Central memory CD8-positive, alpha-beta T cell (primary cell): Measurements from ENCODE around the gene KRTAP9-2.
"Not testable (repeated sequence)": the region's sequence is repeated elsewhere in the genome, so short reads cannot be mapped to it uniquely, and the experiment has no call there.

Source experiments
- ATAC-seq: fragments of 150-1000 bp; cut with Tn5 transposase; replicated peaks from 2 replicates; pipeline ENCODE4 v1.10.0; 2022; ENCODE audit warnings: mild to moderate bottlenecking, moderate FRiP score, moderate number of reproducible peaks; ENCODE audit not compliant: poor library complexity, severe bottlenecking; ENCODE audit errors: extremely low read depth
- DNase-seq, 2 donors: peaks; one replicate each; pipeline ENCODE4 v3.0.0; 2021; ENCODE audit warnings: low spot score in 2 of 2
- H3K27ac Mint-ChIP-seq: one replicate; pipeline ENCODE4 v1.8.0; 2022; ENCODE audit warnings: low read depth, mild to moderate bottlenecking, moderate library complexity, mixed read lengths
- H3K27me3 Mint-ChIP-seq: one replicate; pipeline ENCODE4 v1.8.0; 2022; ENCODE audit warnings: mixed read lengths
- H3K36me3 Mint-ChIP-seq: one replicate; pipeline ENCODE4 v1.8.0; 2022; ENCODE audit warnings: mild to moderate bottlenecking, moderate library complexity, mixed read lengths; ENCODE audit not compliant: insufficient read depth
- H3K4me1 Mint-ChIP-seq: one replicate; pipeline ENCODE4 v1.8.0; 2022; ENCODE audit warnings: mixed read lengths
- H3K4me3 Mint-ChIP-seq: one replicate; pipeline ENCODE4 v1.8.0; 2022; ENCODE audit warnings: mild to moderate bottlenecking, moderate library complexity, mixed read lengths
- H3K9me3 Mint-ChIP-seq: one replicate; pipeline ENCODE4 v1.8.0; 2022; ENCODE audit warnings: mixed read lengths

Gene KRTAP9-2

DNA sequence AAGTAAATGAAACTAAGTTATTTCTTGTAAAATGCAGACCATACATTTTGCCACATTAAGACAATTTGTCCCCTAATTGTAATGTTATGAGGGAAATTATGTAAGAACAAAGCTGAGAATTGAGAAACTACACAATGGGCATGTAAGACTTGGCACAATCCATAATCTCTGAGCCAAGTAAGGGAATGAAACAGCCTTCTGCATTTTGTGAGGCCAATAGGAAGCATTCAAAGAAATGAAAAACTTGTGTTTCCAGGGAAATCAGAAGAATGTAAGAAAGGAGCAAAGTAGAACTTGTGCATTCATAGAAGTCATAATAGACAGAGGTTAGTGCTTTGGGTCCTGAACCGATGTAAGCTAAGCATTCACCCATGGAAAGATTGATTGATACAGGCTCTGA is 24.8 kb downstream of the KRTAP9-2 start:
- Mint-ChIP-seq H3K27ac (no peak overlapping the region), H3K36me3 (peaks cover 1% of the 10 kb centered on the region), H3K4me3 (no peak overlapping the region), H3K27me3 (peaks cover 48% of the 10 kb centered on the region), H3K4me1 (no peaks in the 10 kb centered on the region), H3K9me3 (no peaks in the 10 kb centered on the region)
- ATAC-seq (no peak), DNase-seq (no peak)

DNA sequence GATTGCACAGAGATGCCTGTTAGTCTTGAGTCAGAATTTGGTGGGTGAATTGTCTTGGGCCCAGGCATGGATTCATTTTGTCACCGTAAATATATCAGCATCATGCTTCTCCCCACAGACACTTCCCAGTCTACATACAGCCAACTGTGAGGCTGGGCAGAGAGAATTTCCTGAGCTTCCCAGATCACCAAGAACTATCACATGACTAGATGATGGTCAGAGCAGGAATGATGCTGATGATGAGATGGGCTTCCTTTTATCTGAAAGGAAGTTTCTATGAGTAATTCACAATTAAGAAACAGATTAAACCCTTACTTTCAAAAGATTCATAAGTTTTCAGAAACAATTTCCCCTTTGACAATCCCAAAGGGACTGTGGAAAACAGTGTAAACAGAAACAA is 28.4 kb downstream of the KRTAP9-2 start:
- H3K36me3 Mint-ChIP-seq, result peaks cover 1% of the 10 kb centered on the region
- H3K27me3 Mint-ChIP-seq, result peaks cover 82% of the 10 kb centered on the region

DNA sequence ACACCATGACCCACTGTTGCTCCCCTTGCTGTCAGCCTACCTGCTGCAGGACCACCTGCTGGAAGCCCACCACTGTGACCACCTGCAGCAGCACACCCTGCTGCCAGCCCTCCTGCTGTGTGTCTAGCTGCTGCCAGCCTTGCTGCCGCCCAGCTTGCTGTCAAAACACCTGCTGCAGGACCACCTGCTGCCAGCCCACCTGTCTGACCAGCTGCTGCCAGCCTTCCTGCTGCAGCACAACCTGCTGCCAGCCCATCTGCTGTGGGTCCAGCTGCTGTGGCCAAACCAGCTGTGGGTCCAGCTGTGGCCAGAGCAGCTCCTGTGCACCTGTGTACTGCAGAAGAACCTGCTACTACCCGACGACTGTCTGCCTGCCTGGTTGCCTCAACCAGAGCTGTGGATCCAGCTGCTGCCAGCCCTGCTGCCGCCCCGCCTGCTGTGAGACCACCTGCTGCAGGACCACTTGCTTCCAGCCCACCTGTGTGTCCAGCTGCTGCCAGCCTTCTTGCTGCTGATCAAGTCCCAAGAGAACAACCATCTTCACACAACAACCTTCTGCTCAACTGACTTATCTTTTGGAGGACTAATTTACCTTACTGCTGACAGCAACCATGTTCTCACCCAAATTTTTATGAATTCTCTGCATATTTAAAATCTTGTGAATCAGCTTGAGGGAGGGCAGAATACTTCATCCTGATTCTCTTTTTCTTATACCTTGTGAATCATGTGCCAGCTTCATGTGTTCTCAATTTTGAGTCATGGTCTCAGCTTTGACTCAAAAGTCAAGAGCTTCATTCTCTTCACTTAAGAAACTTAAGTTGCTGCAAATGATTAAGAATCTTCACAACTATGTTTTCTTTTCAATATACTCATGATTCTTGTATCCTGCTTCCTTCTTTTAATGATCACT is 29.2 kb downstream of the KRTAP9-2 start, which contains the start of gene KRTAP9-9:
TSS of gene KRTAP9-9 (plus strand) at position 4 of the 910 bp plus-strand sequence.
- H3K36me3 Mint-ChIP-seq, H3K4me1 Mint-ChIP-seq, H3K9me3 Mint-ChIP-seq, ATAC-seq, DNase-seq, H3K4me3 Mint-ChIP-seq, H3K27ac Mint-ChIP-seq: not testable (repeated sequence)
- peaks cover 82% of the 10 kb centered on the region for H3K27me3 Mint-ChIP-seq

More for the DNA sequence above, 28.4 kb downstream of the KRTAP9-2 start:
- Mint-ChIP-seq H3K4me3 (no peak overlapping the region), H3K27ac (no peak overlapping the region), H3K4me1 (no peaks in the 10 kb centered on the region), H3K9me3 (no peaks in the 10 kb centered on the region)
- DNase-seq, result no peak
- ATAC-seq, result no peak

GRCh38 chr17:41256291-41256685 is 29.8 kb downstream of the KRTAP9-2 start:
- Mint-ChIP-seq H3K27me3 (peaks cover 82% of the 10 kb centered on the region), H3K9me3 (no peaks in the 10 kb centered on the region), H3K4me1 (peaks cover 3% of the 10 kb centered on the region), H3K4me3 (no peak overlapping the region), H3K36me3 (no peaks in the 10 kb centered on the region), H3K27ac (no peak overlapping the region)
- ATAC-seq (no peak), DNase-seq (no peak)

- H3K9me3 Mint-ChIP-seq, result no peaks in the 10 kb centered on the region
- H3K27ac Mint-ChIP-seq, result no peak overlapping the region
- no peak overlapping the region for H3K4me3 Mint-ChIP-seq
- H3K27me3 Mint-ChIP-seq, result peaks cover 80% of the 10 kb centered on the region
- DNase-seq (no peak), ATAC-seq (no peak)
- H3K36me3 Mint-ChIP-seq, result no peaks in the 10 kb centered on the region
- peaks cover 5% of the 10 kb centered on the region for H3K4me1 Mint-ChIP-seq
Observed at GRCh38 chr17:41258406-41258805, 32.0 kb downstream of the KRTAP9-2 start.

DNA sequence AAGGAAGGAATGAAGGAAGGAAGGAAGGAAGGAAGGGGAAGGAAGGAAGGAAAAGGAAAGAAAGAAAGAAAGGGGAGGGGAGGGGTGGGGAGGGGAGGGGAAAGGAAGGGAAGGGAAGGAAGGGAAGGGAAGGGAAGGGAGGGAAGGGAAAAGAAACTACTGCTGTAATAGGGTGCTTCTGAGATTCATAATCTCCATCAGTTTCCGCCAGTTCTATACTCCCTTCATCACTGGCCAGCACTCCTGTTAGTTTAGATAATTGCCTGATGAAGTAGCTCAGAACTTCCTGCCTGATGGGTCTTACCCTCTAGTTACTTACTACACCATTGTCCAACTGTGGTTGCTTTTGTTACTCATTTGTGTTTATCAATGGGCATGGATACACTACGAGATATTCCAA is 36.8 kb downstream of the KRTAP9-2 start:
- no peaks in the 10 kb centered on the region for H3K36me3 Mint-ChIP-seq
- ATAC-seq (no peak), DNase-seq (no peak)
- no peak overlapping the region for H3K4me3 Mint-ChIP-seq
- no peaks in the 10 kb centered on the region for H3K9me3 Mint-ChIP-seq
- peaks cover 75% of the 10 kb centered on the region for H3K27me3 Mint-ChIP-seq
- peaks cover 5% of the 10 kb centered on the region for H3K4me1 Mint-ChIP-seq
- no peak overlapping the region for H3K27ac Mint-ChIP-seq

DNA sequence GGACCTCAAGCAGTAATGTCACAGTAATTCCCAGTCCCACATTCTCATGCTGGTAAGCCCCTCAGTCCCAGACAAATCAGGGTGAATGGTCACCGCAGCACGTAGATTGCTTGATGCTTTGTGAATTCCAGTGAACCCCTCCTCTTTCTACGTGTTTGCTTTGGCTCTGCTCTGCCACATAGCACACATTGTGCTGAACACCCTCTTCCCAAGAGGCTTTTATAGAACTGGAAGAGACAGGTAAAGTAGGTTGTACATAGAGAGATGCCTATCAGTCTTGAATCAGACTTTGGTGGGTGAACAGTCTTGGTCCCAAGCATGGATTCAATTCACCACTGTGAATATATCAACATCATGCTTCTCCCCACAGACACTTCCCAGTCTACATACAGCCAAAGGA is 38.2 kb downstream of the KRTAP9-2 start:
- no peak overlapping the region for H3K27ac Mint-ChIP-seq
- DNase-seq, result no peak
- no peaks in the 10 kb centered on the region for H3K36me3 Mint-ChIP-seq
- H3K9me3 Mint-ChIP-seq, result no peaks in the 10 kb centered on the region
- peaks cover 5% of the 10 kb centered on the region for H3K4me1 Mint-ChIP-seq
- no peak overlapping the region for H3K4me3 Mint-ChIP-seq
- H3K27me3 Mint-ChIP-seq, result peaks cover 67% of the 10 kb centered on the region
- ATAC-seq, result no peak

- no peaks in the 10 kb centered on the region for H3K36me3 Mint-ChIP-seq
- no peak for ATAC-seq
Observed at GRCh38 chr17:41265078-41265477, 38.6 kb downstream of the KRTAP9-2 start, which contains the start of gene KRTAP9-6. Gene KRTAP9-6, plus strand, starts transcription at chr17:41265378. Its CDS starts 0 bp downstream, at chr17:41265378.

GRCh38 chr17:41267711-41268110 is 41.3 kb downstream of the KRTAP9-2 start:
- Mint-ChIP-seq H3K4me3 (no peak overlapping the region), H3K27me3 (peaks cover 45% of the 10 kb centered on the region), H3K4me1 (no peaks in the 10 kb centered on the region), H3K27ac (no peak overlapping the region), H3K9me3 (no peaks in the 10 kb centered on the region), H3K36me3 (no peaks in the 10 kb centered on the region)
- ATAC-seq (no peak), DNase-seq (no peak)

More at GRCh38 chr17:41265078-41265477, 38.6 kb downstream of the KRTAP9-2 start, which contains the start of gene KRTAP9-6:
- Mint-ChIP-seq H3K4me3 (no peak within 1 kb of the TSS), H3K27me3 (peaks cover 62% of the 10 kb centered on the region), H3K27ac (no peak within 1 kb of the TSS), H3K4me1 (peaks cover 5% of the 10 kb centered on the region), H3K9me3 (no peaks in the 10 kb centered on the region)
- no peak for DNase-seq

- ATAC-seq, H3K36me3 Mint-ChIP-seq: not testable (repeated sequence)
Observed at GRCh38 chr17:41271323-41271722, 44.9 kb downstream of the KRTAP9-2 start.

GRCh38 chr17:41271858-41272257 is 45.4 kb downstream of the KRTAP9-2 start:
- H3K4me1 Mint-ChIP-seq, result no peaks in the 10 kb centered on the region
- no peak overlapping the region for H3K4me3 Mint-ChIP-seq
- no peaks in the 10 kb centered on the region for H3K9me3 Mint-ChIP-seq
- no peak for DNase-seq
- ATAC-seq, result no peak
- no peak overlapping the region for H3K27ac Mint-ChIP-seq
- peaks cover 42% of the 10 kb centered on the region for H3K27me3 Mint-ChIP-seq
- H3K36me3 Mint-ChIP-seq, result no peaks in the 10 kb centered on the region

More at GRCh38 chr17:41271323-41271722, 44.9 kb downstream of the KRTAP9-2 start:
- H3K27ac Mint-ChIP-seq, DNase-seq, H3K4me3 Mint-ChIP-seq, H3K9me3 Mint-ChIP-seq, H3K4me1 Mint-ChIP-seq: not testable (repeated sequence)
- H3K27me3 Mint-ChIP-seq, result peaks cover 42% of the 10 kb centered on the region

DNA sequence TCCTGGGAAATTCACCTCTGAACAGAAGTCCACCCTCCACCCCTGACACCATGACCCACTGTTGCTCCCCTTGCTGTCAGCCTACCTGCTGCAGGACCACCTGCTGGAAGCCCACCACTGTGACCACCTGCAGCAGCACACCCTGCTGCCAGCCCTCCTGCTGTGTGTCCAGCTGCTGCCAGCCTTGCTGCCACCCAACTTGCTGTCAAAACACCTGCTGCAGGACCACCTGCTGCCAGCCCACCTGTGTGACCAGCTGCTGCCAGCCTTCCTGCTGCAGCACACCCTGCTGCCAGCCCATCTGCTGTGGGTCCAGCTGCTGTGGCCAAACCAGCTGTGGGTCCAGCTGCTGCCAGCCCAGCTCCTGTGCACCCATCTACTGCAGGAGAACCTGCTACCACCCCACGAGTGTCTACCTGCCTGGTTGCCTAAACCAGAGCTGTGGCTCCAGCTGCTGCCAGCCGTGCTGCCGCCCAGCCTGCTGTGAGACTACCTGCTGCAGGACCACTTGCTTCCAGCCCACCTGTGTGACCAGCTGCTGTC is 49.3 kb downstream of the KRTAP9-2 start, which contains the start of gene KRTAP9-7:
TSS of gene KRTAP9-7 (plus strand) at position 51 of the 543 bp plus-strand sequence. CDS start at position 51, 0 bp downstream.
- not testable (repeated sequence) for ATAC-seq, DNase-seq, H3K4me1 Mint-ChIP-seq, H3K36me3 Mint-ChIP-seq, H3K27ac Mint-ChIP-seq, H3K4me3 Mint-ChIP-seq, H3K9me3 Mint-ChIP-seq
- H3K27me3 Mint-ChIP-seq, result peaks cover 47% of the 10 kb centered on the region
